ENCODE data around the gene SLC22A14.
A peak's percentile ranks its signal among the peaks of the same experiment; 100 is the strongest.

Gene SLC22A14

GRCh38 chr3:38346587-38347410 is 64.7 kb downstream of the SLC22A14 start, which contains the start of gene XYLB:
Gene XYLB (plus strand): TSS chr3:38346785. CDS start chr3:38346869, 84 bp downstream.
- DNase-seq (ENCODE audit: low read depth) = peak; percentile 62

- no peak for DNase-seq (ENCODE audit: low read depth)
Measured at GRCh38 chr3:38347421-38348200, 65.5 kb downstream of the SLC22A14 start.

GRCh38 chr3:38348903-38349302 is 66.8 kb downstream of the SLC22A14 start:
- DNase-seq (ENCODE audit: low read depth) = no peak

GRCh38 chr3:38349684-38350359 is 67.7 kb downstream of the SLC22A14 start:
- no peak for DNase-seq (ENCODE audit: low read depth)

GRCh38 chr3:38353151-38353550 is 71.1 kb downstream of the SLC22A14 start:
- peak; percentile 27 for DNase-seq (ENCODE audit: low read depth)

GRCh38 chr3:38354588-38355330 is 72.7 kb downstream of the SLC22A14 start:
- peak; percentile 27 for DNase-seq (ENCODE audit: low read depth)

GRCh38 chr3:38359038-38359437 is 76.9 kb downstream of the SLC22A14 start:
- DNase-seq (ENCODE audit: low read depth) = no peak

- no peak for DNase-seq (ENCODE audit: low read depth)
Measured at GRCh38 chr3:38360345-38360744, 78.3 kb downstream of the SLC22A14 start.

GRCh38 chr3:38361496-38361895 is 79.4 kb downstream of the SLC22A14 start:
- no peak for DNase-seq (ENCODE audit: low read depth)

GRCh38 chr3:38362825-38363224 is 80.7 kb downstream of the SLC22A14 start:
- no peak for DNase-seq (ENCODE audit: low read depth)

- DNase-seq (ENCODE audit: low read depth) = no peak
Measured at GRCh38 chr3:38364721-38365400, 82.8 kb downstream of the SLC22A14 start.

- DNase-seq (ENCODE audit: low read depth) = no peak
Measured at GRCh38 chr3:38365469-38366062, 83.5 kb downstream of the SLC22A14 start.

GRCh38 chr3:38366082-38366481 is 84.0 kb downstream of the SLC22A14 start:
- DNase-seq (ENCODE audit: low read depth) = no peak

- no peak for DNase-seq (ENCODE audit: low read depth)
Measured at GRCh38 chr3:38367779-38368178, 85.7 kb downstream of the SLC22A14 start.

All from GM04504 (cell line).